ENCODE measurements around the gene THY1.
A peak's percentile ranks its signal among the peaks of the same experiment; 100 is the strongest.
"Not testable (repeated sequence)": the region's sequence is repeated elsewhere in the genome, so short reads cannot be mapped to it uniquely, and the experiment has no call there.

The THY1 gene

DNA sequence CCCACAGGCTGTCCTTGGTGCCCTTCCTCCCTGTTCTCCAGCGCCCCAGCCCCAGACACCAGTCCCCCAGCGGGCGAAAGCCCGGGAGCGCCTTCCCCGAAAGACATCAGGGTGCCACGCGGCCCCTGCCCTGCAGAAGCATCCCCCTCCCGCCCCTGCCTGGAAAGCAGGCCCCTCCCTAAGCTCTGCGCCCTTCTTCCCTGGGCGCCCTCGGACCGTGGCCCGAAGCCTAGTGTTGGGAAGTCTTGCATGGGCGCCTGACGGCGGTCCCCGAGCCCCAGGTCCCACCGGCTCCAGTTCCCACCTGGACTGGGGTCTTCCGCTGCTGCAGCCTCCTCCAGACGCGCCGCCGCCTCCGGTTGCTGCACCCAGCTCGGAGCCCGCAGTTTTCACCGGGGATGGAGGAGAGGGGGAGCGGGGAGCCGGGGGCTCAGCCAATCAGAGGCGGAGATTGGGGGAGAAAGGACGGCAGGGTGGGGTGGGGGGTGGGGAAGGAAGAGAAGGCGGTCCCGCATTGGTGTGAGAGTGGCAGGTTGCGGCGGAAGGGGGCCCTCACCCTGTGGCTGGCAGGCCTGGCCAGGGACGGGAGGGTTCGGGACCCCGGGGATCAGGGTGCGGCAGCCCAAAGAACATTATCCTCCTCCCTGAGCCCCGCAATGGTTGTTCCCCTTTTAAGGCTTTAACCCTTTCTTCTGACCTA, at the start of gene THY1:
Gene THY1 (minus strand): TSS at position 364 of the 700 bp plus-strand sequence. CDS start 2,267 bp downstream, outside the sequence.
- peak within 1 kb of the TSS; percentile 71 for H3K27ac Mint-ChIP-seq
- DNase-seq (ENCODE audit: low spot score): no peak
- peaks cover 26% of the 10 kb centered on the region for H3K4me1 Mint-ChIP-seq (ENCODE audit: low read depth)
- H3K27me3 Mint-ChIP-seq (ENCODE audit: low read depth): peaks cover 15% of the 10 kb centered on the region
- peak within 1 kb of the TSS; percentile 87 for H3K4me3 Mint-ChIP-seq
- H3K36me3 Mint-ChIP-seq (ENCODE audit: low read depth): no peaks in the 10 kb centered on the region
- H3K9me3 Mint-ChIP-seq: no peaks in the 10 kb centered on the region

- H3K27me3 Mint-ChIP-seq (ENCODE audit: low read depth): peaks cover 8% of the 10 kb centered on the region
- no peak overlapping the region for H3K27ac Mint-ChIP-seq
- no peaks in the 10 kb centered on the region for H3K9me3 Mint-ChIP-seq
- DNase-seq (ENCODE audit: low spot score): no peak
- H3K36me3 Mint-ChIP-seq (ENCODE audit: low read depth): no peaks in the 10 kb centered on the region
- no peak overlapping the region for H3K4me3 Mint-ChIP-seq
- H3K4me1 Mint-ChIP-seq (ENCODE audit: low read depth): no peaks in the 10 kb centered on the region
These were observed 49.3 kb upstream of the THY1 start for GRCh38 chr11:119472186-119472855.

DNA sequence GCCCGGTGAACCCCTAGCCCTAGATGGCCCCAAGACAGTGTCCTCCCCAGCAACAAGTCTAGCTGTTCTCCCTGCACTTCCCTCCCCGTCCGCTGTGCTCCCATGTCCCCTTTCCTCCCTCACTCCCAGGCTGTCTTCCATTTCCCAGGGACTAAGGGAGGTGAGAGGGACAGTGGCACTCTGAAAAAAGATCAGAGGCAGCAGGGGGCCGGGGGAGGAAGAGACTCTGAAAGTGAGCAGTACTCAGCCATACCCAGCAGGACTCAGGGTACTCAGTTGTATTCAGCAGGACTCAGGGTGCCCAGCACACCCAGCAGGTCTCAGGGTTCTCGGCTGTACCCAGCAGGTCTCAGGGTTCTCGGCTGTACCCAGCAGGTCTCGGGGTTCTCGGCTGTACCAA, 48.4 kb upstream of the THY1 start:
- no peaks in the 10 kb centered on the region for H3K36me3 Mint-ChIP-seq (ENCODE audit: low read depth)
- no peak overlapping the region for H3K4me3 Mint-ChIP-seq
- DNase-seq (ENCODE audit: low spot score): no peak

DNA sequence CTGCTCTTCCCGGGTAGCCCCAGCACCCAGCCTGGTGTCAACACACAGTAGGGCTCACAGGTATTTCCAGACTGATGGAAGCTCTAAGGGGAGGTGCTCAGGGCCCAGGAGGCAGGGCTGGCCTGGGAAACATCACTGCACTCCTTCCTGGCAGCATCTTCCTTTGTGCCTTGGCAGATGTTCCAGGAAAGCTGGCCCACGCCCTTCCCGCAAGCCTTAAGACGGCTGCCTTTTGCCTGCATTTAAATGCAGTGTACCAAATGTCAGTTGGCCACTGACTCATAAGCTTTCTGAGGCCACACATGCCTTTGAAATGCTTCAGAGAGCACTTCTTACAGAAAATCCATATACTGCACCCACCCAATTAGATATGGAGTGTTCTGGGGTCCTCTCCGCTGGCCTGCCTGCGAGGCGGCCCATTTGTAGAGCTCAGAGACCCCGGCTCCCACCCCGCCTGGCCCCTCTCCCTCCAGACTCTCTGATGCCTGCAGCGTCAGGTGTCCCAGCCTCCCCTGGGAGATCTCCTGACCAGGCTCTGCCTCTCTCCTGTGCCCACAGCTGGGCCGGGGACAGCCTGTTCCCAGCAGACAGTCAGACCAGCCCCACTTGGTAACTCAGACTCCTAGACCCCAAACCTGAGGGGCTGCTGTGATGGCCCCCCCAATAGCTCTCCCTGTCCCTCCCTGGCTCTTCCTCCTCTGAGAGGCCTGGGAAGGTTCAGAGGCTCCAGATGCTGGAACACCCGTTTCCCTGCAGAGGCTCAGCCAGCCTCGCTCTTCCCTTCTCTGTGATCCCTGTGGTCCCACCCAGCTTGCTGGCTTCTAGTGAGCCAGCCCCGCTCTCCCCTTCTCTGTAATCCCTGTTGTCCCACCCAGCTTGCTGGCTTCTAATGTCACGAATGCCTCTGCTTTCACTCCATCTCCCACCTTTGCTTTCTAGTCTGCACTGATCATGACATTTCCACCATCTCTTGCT, 47.6 kb upstream of the THY1 start:
- H3K4me1 Mint-ChIP-seq (ENCODE audit: low read depth): no peaks in the 10 kb centered on the region
- DNase-seq (ENCODE audit: low spot score): no peak

More for the DNA sequence above, 48.4 kb upstream of the THY1 start:
- Mint-ChIP-seq H3K9me3 (peaks cover 6% of the 10 kb centered on the region), H3K4me1 (ENCODE audit: low read depth) (no peaks in the 10 kb centered on the region), H3K27ac (no peak overlapping the region), H3K27me3 (ENCODE audit: low read depth) (peaks cover 13% of the 10 kb centered on the region)

GRCh38 chr11:119469506-119469905, 46.5 kb upstream of the THY1 start:
- DNase-seq (ENCODE audit: low spot score): no peak
- Mint-ChIP-seq H3K27me3 (ENCODE audit: low read depth) (peaks cover 24% of the 10 kb centered on the region), H3K9me3 (peaks cover 13% of the 10 kb centered on the region), H3K4me3 (no peak overlapping the region), H3K36me3 (ENCODE audit: low read depth) (no peaks in the 10 kb centered on the region), H3K4me1 (ENCODE audit: low read depth) (no peaks in the 10 kb centered on the region), H3K27ac (no peak overlapping the region)

More for the DNA sequence above, 47.6 kb upstream of the THY1 start:
- peaks cover 9% of the 10 kb centered on the region for H3K9me3 Mint-ChIP-seq
- no peak overlapping the region for H3K4me3 Mint-ChIP-seq
- peaks cover 16% of the 10 kb centered on the region for H3K27me3 Mint-ChIP-seq (ENCODE audit: low read depth)
- H3K36me3 Mint-ChIP-seq (ENCODE audit: low read depth): no peaks in the 10 kb centered on the region
- no peak overlapping the region for H3K27ac Mint-ChIP-seq

GRCh38 chr11:119468511-119468910, 45.5 kb upstream of the THY1 start:
- peaks cover 33% of the 10 kb centered on the region for H3K27me3 Mint-ChIP-seq (ENCODE audit: low read depth)
- peaks cover 13% of the 10 kb centered on the region for H3K9me3 Mint-ChIP-seq
- no peaks in the 10 kb centered on the region for H3K36me3 Mint-ChIP-seq (ENCODE audit: low read depth)

GRCh38 chr11:119461229-119461963, 38.4 kb upstream of the THY1 start:
- H3K9me3 Mint-ChIP-seq: peaks cover 8% of the 10 kb centered on the region
- no peaks in the 10 kb centered on the region for H3K36me3 Mint-ChIP-seq (ENCODE audit: low read depth)
- peaks cover 2% of the 10 kb centered on the region for H3K4me1 Mint-ChIP-seq (ENCODE audit: low read depth)
- no peak for DNase-seq (ENCODE audit: low spot score)
- peaks cover 24% of the 10 kb centered on the region for H3K27me3 Mint-ChIP-seq (ENCODE audit: low read depth)
- no peak overlapping the region for H3K27ac Mint-ChIP-seq
- H3K4me3 Mint-ChIP-seq: no peak overlapping the region

More at GRCh38 chr11:119468511-119468910, 45.5 kb upstream of the THY1 start:
- Mint-ChIP-seq H3K4me1 (ENCODE audit: low read depth) (no peaks in the 10 kb centered on the region), H3K27ac (no peak overlapping the region), H3K4me3 (no peak overlapping the region)
- DNase-seq (ENCODE audit: low spot score): no peak

- no peak for DNase-seq (ENCODE audit: low spot score)
- Mint-ChIP-seq H3K36me3 (ENCODE audit: low read depth) (no peaks in the 10 kb centered on the region), H3K27ac (no peak overlapping the region), H3K4me3 (no peak overlapping the region), H3K4me1 (ENCODE audit: low read depth) (peaks cover 2% of the 10 kb centered on the region), H3K9me3 (peaks cover 4% of the 10 kb centered on the region), H3K27me3 (ENCODE audit: low read depth) (peaks cover 20% of the 10 kb centered on the region)
These were observed 37.6 kb upstream of the THY1 start for GRCh38 chr11:119460582-119460981.

DNA sequence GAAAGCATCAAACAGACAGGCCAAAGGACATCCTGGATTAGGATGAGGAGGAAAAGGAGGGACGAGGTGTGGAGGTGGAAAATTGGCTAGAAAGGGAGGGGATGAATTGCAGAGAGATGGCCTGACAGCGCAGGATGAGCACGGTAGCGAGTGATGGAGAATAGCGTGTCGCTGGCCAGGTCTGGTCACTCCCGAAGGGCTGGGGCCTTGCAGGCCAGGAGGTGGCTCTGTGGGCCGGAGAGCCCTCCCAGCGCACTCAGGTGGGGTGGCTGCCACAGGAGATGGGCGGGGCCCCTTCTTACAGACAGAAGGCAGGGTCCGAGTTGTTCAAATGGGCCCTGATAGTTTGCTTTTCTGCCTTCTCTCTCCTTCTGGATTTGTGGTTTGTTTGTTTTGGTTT, 37.1 kb upstream of the THY1 start:
- Mint-ChIP-seq H3K4me3 (no peak overlapping the region), H3K9me3 (no peaks in the 10 kb centered on the region), H3K27ac (no peak overlapping the region), H3K4me1 (ENCODE audit: low read depth) (peaks cover 2% of the 10 kb centered on the region), H3K27me3 (ENCODE audit: low read depth) (peaks cover 16% of the 10 kb centered on the region), H3K36me3 (ENCODE audit: low read depth) (no peaks in the 10 kb centered on the region)
- no peak for DNase-seq (ENCODE audit: low spot score)

- H3K27ac Mint-ChIP-seq: no peak overlapping the region
- H3K36me3 Mint-ChIP-seq (ENCODE audit: low read depth): no peaks in the 10 kb centered on the region
- H3K4me1 Mint-ChIP-seq (ENCODE audit: low read depth): peaks cover 2% of the 10 kb centered on the region
These were observed 36.5 kb upstream of the THY1 start for GRCh38 chr11:119459293-119459976.

DNA sequence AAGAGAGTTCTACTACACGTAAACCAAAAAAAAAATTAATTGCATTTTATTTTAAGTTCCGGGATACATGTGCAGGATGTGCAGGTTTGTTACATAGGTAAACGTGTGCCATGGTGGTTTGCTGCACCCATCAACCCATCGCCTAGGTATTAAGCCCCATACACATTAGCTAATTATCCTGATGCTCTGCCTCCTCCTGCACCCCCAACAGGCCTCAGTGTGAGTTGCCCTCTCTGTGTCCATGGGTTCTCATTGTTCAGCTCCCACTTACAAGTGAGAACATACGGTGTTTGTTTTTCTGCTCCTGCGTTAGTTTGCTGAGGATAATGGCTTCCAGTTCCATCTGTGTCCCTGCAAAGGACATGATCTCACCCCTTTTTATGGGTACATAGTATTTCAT, 32.7 kb upstream of the THY1 start:
- H3K4me3 Mint-ChIP-seq; H3K27ac Mint-ChIP-seq; H3K4me1 Mint-ChIP-seq (ENCODE audit: low read depth); DNase-seq (ENCODE audit: low spot score); H3K9me3 Mint-ChIP-seq; H3K27me3 Mint-ChIP-seq (ENCODE audit: low read depth); H3K36me3 Mint-ChIP-seq (ENCODE audit: low read depth): not testable (repeated sequence)

More at GRCh38 chr11:119459293-119459976, 36.5 kb upstream of the THY1 start:
- no peaks in the 10 kb centered on the region for H3K9me3 Mint-ChIP-seq
- no peak overlapping the region for H3K4me3 Mint-ChIP-seq
- peaks cover 12% of the 10 kb centered on the region for H3K27me3 Mint-ChIP-seq (ENCODE audit: low read depth)
- no peak for DNase-seq (ENCODE audit: low spot score)

- DNase-seq (ENCODE audit: low spot score); H3K27ac Mint-ChIP-seq; H3K27me3 Mint-ChIP-seq (ENCODE audit: low read depth); H3K9me3 Mint-ChIP-seq; H3K36me3 Mint-ChIP-seq (ENCODE audit: low read depth); H3K4me1 Mint-ChIP-seq (ENCODE audit: low read depth); H3K4me3 Mint-ChIP-seq: not testable (repeated sequence)
These were observed 32.3 kb upstream of the THY1 start for GRCh38 chr11:119455241-119455640.

DNA sequence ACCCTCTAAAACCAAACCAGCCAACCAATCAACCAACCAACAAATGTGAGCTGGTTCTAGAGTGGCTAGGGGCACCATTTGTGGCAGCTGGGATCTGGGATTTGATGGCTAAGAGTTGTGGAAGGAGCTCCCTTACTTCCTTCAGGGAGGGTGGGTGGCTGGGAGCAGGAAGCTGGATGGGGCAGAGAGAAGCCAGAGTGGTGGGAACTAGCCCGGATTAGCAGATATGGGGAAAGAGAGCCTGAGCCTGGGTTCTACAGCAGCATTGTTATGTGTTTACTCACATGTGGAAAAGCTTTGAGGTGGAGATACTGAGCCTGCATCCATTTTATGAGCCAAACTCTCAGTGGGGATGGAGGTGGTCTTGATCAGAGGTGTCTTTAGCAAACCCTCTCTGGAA, 30.9 kb upstream of the THY1 start:
- Mint-ChIP-seq H3K27me3 (ENCODE audit: low read depth) (peaks cover 6% of the 10 kb centered on the region), H3K9me3 (no peaks in the 10 kb centered on the region), H3K4me1 (ENCODE audit: low read depth) (no peaks in the 10 kb centered on the region), H3K27ac (no peak overlapping the region), H3K4me3 (no peak overlapping the region), H3K36me3 (ENCODE audit: low read depth) (no peaks in the 10 kb centered on the region)
- DNase-seq (ENCODE audit: low spot score): no peak
